ENCODE data around the gene NFAM1.

The NFAM1 gene

GRCh38 chr22:42334875-42335512, 97.2 kb downstream of the NFAM1 start:
- no peak for FAIRE-seq

GRCh38 chr22:42333544-42333943, 98.7 kb downstream of the NFAM1 start:
- no peak for FAIRE-seq

DNA sequence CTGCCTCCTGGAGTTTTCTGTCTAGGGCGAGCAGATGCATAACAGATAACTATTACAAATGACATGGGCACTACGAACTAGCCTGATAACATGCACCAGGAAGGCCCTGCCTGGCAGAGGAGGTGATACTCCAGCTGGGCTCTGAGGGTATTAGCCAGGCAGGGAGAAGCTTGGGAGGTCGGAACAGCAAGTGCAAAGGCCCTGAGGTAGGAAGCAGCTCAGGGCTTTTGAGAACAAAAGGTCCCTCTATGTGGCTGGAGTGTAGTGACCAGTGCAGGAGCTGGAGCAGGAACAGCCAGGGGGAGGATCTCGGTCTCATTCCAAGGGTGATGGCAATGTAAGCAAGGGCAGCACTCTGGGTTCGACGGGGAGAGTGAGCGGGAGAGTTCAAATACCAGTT, 100.1 kb downstream of the NFAM1 start:
- FAIRE-seq = no peak

DNA sequence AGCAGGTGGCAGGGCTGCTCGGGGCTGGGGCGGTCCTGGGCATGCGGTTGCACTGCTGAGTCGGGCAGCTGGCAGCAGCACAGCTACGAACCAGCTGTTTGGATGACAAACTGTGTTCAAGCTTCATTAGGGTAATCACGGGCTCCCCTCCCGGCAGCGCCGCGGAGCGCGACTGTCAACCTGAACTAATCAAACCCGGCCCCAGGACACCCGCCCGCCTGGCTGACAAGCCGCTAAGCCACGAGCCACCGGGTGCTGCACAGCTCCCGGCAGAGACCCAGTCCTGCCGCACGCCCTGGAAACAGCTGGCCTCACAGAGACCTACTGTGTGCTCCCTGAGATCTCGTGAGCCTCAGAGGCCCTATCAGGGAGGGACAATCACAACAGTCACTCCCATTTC, 101.2 kb downstream of the NFAM1 start:
- no peak for FAIRE-seq
